ENCODE measurements around the gene SELENOM. TPM values are rescaled to one million over a fixed set of nuclear protein-coding genes. Genes with fewer than 3 reads are reported as not detected.

Gene SELENOM
- 226 and 303 TPM in 2 replicates for total RNA-seq

DNA sequence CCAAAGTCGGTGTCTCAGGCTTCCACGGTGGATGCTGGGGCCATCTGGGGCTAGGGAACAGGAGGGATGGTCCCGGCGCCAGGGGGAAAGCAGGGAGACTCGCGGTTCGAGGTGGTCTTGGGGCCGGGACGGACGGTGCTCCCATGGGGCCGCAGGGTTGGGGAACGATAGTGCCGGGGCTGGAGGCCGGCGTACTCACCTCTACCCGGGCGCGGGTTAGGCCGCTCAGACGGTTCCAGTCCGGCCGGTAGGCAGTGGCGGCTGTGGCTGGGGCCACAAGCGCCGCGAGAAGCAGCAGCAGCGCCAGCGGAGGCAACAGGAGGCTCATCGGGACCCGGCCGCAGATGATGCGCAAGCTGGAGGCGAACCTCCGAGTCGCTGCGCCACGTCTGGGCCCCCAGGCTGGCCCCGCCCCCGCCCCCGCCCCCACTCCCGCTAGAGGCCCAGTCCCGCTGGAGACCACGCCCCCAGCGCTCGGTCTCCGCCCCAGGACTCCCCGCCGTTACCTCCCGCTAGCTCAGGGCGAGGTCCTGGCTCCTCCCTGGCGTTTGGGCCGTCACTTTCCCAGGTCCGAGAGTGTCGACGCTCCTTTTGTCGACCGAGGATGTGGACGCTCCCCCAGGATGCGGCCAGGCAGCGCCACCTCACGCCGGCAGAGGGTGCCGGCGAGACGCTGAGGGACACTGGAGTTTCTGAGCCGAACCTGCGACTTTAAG, at the start of gene SELENOM:
Gene SELENOM (minus strand): TSS at position 391 of the 716 bp plus-strand sequence. CDS start 63 bp downstream, at position 328.

GRCh38 chr22:31139866-31140716, 32.7 kb upstream of the SELENOM start, which contains the start of gene PLA2G3:
PLA2G3 (minus strand) TSS chr22:31140508; CDS start chr22:31140354, 154 bp downstream.

DNA sequence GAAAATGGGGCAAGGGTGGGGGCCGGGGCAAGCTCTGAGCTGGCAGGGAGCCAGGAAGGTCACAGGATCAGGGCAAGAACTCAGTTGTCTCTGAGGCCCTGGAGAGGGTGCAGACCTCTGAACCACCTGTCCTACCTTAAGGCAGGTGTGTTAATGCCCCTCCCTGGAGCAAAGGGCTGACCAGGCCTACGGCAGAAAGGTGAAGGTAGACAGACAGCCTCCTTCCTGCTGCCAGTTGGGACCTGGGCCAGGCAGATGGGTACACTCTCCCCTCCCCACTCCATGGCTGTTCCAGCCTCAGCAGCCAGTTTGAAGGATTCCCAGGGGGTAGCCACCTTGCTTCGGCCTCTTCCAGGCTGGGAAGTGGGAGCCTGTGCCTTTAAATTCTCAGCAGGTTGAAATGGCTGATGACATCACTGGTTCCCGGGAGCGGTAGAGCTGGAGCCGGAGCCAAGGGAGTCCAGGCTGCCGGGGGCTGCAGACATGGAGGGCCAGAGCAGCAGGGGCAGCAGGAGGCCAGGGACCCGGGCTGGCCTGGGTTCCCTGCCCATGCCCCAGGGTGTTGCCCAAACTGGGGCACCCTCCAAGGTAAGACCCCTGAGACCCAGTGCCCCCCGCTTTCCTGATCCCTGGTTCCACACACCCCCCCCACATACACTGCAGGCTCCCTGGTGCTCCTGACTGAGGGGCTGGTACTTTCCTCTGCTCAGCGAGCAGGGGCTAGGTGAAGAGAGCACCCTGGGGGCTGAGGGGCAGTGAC, 15.3 kb upstream of the SELENOM start, which contains the start of gene INPP5J:
Gene INPP5J (plus strand): TSS at position 435 of the 760 bp plus-strand sequence. CDS start 49 bp downstream, at position 484.

DNA sequence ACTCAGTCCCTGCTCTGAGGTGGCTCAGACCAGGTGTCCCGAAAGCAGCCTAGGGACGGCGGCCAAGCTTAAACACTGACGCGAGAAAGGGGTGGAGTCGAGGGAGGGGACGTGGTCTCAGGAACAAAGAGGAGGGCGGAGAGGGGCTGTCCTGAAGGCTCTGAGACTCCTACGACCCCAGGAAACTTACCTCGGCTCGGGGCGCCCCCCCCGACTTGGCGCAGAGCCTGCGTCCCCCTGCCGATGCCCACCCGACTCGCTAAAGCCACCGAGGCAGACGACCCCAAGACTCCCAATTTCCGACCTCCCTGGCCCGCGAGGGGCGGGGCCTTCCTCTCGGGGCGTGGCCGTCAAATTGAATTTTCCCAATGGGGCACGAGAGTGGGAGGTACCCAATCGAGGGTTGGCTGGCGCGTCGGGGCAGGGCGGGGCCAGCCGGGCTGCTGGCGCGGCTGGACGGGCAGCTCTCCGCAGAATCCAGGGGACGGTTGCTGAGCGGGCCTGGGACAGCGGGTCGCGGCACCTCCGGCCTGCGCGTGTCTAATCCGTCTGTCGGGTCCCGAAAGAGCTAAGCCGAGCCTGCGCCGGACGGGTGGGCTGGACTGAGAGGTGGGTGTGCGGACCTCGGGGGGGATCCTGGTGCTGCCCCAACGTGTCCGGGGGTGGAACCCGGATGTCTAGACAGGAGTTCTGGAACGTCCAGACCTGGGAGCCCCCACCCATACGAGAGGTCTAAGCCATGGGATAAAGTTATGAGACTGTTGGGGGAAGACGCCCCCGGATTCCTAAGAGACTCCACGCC, 26.3 kb downstream of the SELENOM start, which contains the start of gene SMTN:
Gene SMTN (plus strand): TSS at position 471 of the 802 bp plus-strand sequence. CDS start 1,941 bp downstream, outside the sequence.

Other genes with a start within 250 kb of the SELENOM start
- gene MORC2, start 138.8 kb downstream of the SELENOM start, total RNA-seq = 20.3 and 21.2 TPM in 2 replicates
- 46.6 and 49.4 TPM in 2 replicates for gene TUG1, start 138.3 kb downstream of the SELENOM start, total RNA-seq
- gene SMTN, start 26.2 kb downstream of the SELENOM start, total RNA-seq = 20.0 and 44.6 TPM in 2 replicates
- 0.12 and 0.17 TPM in 2 replicates for gene INPP5J, start 15.4 kb upstream of the SELENOM start, total RNA-seq
- gene PLA2G3, start 32.9 kb upstream of the SELENOM start, total RNA-seq = 0.09 TPM in 1 of 2 replicates, not detected in the other
- gene RNF185, start 52.6 kb upstream of the SELENOM start, total RNA-seq = 24.3 and 25.7 TPM in 2 replicates
- 10.0 and 11.6 TPM in 2 replicates for gene LIMK2, start 104.7 kb upstream of the SELENOM start, total RNA-seq
- gene PIK3IP1, start 184.9 kb upstream of the SELENOM start, total RNA-seq = 16.9 and 17.3 TPM in 2 replicates
- 14.4 and 17.3 TPM in 2 replicates for gene PATZ1, start 238.8 kb upstream of the SELENOM start, total RNA-seq

Measured in pericardium fibroblast (primary cell).